NT2/D1 (cell line): Measurements from ENCODE around the gene SLC38A8.

Experiments
- YY1 ChIP-seq: IDR thresholded peaks from 2 replicates; pipeline ENCODE4 v1.6.1; 2011; ENCODE audit not compliant: insufficient read length, insufficient read depth
- ZNF274 ChIP-seq: IDR thresholded peaks from 2 replicates; pipeline ENCODE4 v1.6.1; 2011; ENCODE audit warnings: mild to moderate bottlenecking, low read depth, low read length

GRCh38 chr16:84068041-84068440 is 25.4 kb upstream of the SLC38A8 start:
- TF ChIP-seq YY1 (no peak), ZNF274 (no peak)
